ENCODE data around the gene LCP2. TPM values are rescaled to one million over a fixed set of nuclear protein-coding genes. Genes with fewer than 3 reads are reported as not detected.

The LCP2 gene
- total and polyA plus RNA-seq, 10 of the 15 experiments (the other 5 are each of a cell fraction or from before 2014, with no cell fraction given) = 8.0 to 50.5 (median 20.6) TPM

- H3K4me3 ChIP-seq = no peak overlapping the region
- H2AFZ ChIP-seq (ENCODE audit: control insufficient read depth, low read depth, low read length) = no peak overlapping the region
- H4K20me1 ChIP-seq (ENCODE audit: control insufficient read depth, insufficient read depth) = no peaks in the 10 kb centered on the region
- CTCF ChIA-PET = interaction anchor here (0.8 to 3.8 kb wide), 8 partner anchors 9 to 39 kb away, joined by 3 to 21 read pairs (median 8); no protein-coding TSS in a partner anchor
- FAIRE-seq = no peak
- DNase-seq (ENCODE audit: low read depth, low spot score) = no peak
- WGBS (ENCODE audit: insufficient coverage, insufficient replicate concordance, low lambda C conversion rate, missing lambda C conversion rate) = 16% methylated on average over 5 of the region's 5 CpGs
- RAD21 ChIA-PET (ENCODE audit: unreplicated experiment) = interaction anchor here (1.2 to 3.8 kb wide), 8 partner anchors 12 to 37 kb away, joined by 3 to 68 read pairs (median 10); partner anchors contain the start of gene LCP2
- intact Hi-C loops (cut with micrococcal nuclease; ENCODE audit: unreplicated experiment) = no loop called here
- SMC1A ChIA-PET (ENCODE audit: uncharacterized antibody, unreplicated experiment) = interaction anchor here (1.0 to 23.0 kb wide), 11 partner anchors 12 to 41 kb away, joined by 3 to 451 read pairs (median 15); partner anchors contain the start of gene LCP2
- no peaks in the 10 kb centered on the region for H3K79me2 ChIP-seq (ENCODE audit: control insufficient read depth, insufficient read depth, low read length)
- H3K36me3 ChIP-seq (ENCODE audit: control insufficient read depth in 2 of 2, insufficient read depth in 2 of 2, low read length in 1 of 2) = no peaks in the 10 kb centered on the region
- no TSS peak for BruUV-seq (replicated peaks)
- H3K9ac ChIP-seq (ENCODE audit: control insufficient read depth, insufficient read depth, low read length) = no peak overlapping the region
- POLR2A ChIA-PET = interaction anchor here (0.9 to 3.9 kb wide), 9 partner anchors 11 to 40 kb away, joined by 3 to 57 read pairs (median 7); partner anchors contain the start of gene LCP2
- no peak overlapping the region for H3K27ac ChIP-seq (ENCODE audit: control insufficient read depth, insufficient read depth)
- no peaks in the 10 kb centered on the region for H3K27me3 ChIP-seq (replicated peaks in 1 of 2; ENCODE audit: control insufficient read depth in 2 of 2, insufficient read depth in 2 of 2, low read length in 1 of 2)
- H3K4me2 ChIP-seq (ENCODE audit: control insufficient read depth, insufficient read depth) = no peak overlapping the region
- ATAC-seq = peak; percentile 77
- in situ Hi-C loops (cut with MboI) = no loop called here
- peaks cover 24% of the 10 kb centered on the region for H3K4me1 ChIP-seq (ENCODE audit: control insufficient read depth, insufficient read depth, low read length)
- H3K9me3 ChIP-seq (replicated peaks; ENCODE audit: control insufficient read depth, insufficient read depth, low read length) = no peaks in the 10 kb centered on the region
- TF ChIP-seq CHD2 (IDR thresholded peaks at IDR 0.05; ENCODE audit: borderline replicate concordance, low read depth, low read length) (no peak), RCOR1 (conservative IDR thresholded peaks at IDR 0.05; ENCODE audit: low read depth, low read length) (no peak), HDAC2 (IDR thresholded peaks at IDR 0.05) (no peak), ATF2 (IDR thresholded peaks at IDR 0.05; ENCODE audit: low read length) (no peak), POLR2A (IDR thresholded peaks at IDR 0.05; ENCODE audit: low read depth, low read length) (no peak), SMARCA5 (IDR thresholded peaks at IDR 0.05) (no peak), TCF3 (IDR thresholded peaks at IDR 0.05; ENCODE audit: borderline replicate concordance, insufficient read depth, low read depth, low read length) (no peak), YY1 (IDR thresholded peaks at IDR 0.05; ENCODE audit: low read depth, low read length) (no peak), MEF2B (IDR thresholded peaks at IDR 0.05; ENCODE audit: partially characterized antibody, poor library complexity, severe bottlenecking) (peak; percentile 89), IKZF2 (IDR thresholded peaks at IDR 0.05) (peak; percentile 32 to 41; a peak in 1 of 4 replicates), LARP7 (IDR thresholded peaks at IDR 0.05) (no peak), ASH2L (IDR thresholded peaks at IDR 0.05; ENCODE audit: borderline replicate concordance, low read depth) (no peak), MXI1 (IDR thresholded peaks at IDR 0.05; ENCODE audit: low read depth, low read length) (no peak), ZNF274 (IDR thresholded peaks at IDR 0.05; ENCODE audit: insufficient read depth, insufficient read length) (no peak), SMAD1 (IDR thresholded peaks at IDR 0.05; ENCODE audit: low read depth, partially characterized antibody) (no peak), PBX3 (IDR thresholded peaks at IDR 0.05; ENCODE audit: insufficient replicate concordance, low read depth, low read length) (no peak), SREBF2 (IDR thresholded peaks at IDR 0.05; ENCODE audit: low read length) (no peak), SIN3A (IDR thresholded peaks at IDR 0.05; ENCODE audit: low read depth, low read length) (no peak), HCFC1 (IDR thresholded peaks at IDR 0.05; ENCODE audit: low read length) (no peak), ZBED1 (IDR thresholded peaks at IDR 0.05; ENCODE audit: borderline replicate concordance) (peak; percentile 64; the same call in 1 of the 2 replicates), JUND (IDR thresholded peaks at IDR 0.05; ENCODE audit: low read depth, low read length) (0 out of 2 replicates have a peak, but pooled peaks have one; percentile 6), BACH1 (IDR thresholded peaks at IDR 0.05; ENCODE audit: borderline replicate concordance) (no peak), BRCA1 (IDR thresholded peaks at IDR 0.05; ENCODE audit: low read depth, low read length) (no peak)
- TF ChIP-seq, protein P1, sequence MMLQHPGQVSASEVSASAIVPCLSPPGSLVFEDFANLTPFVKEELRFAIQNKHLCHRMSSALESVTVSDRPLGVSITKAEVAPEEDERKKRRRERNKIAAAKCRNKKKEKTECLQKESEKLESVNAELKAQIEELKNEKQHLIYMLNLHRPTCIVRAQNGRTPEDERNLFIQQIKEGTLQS (IDR thresholded peaks at IDR 0.05; ENCODE audit: borderline replicate concordance, extremely low read depth, low read depth, low read length) = no peak
Measured at GRCh38 chr5:170306381-170306831, 8.8 kb upstream of the LCP2 start.
